Spleen (tissue), 7 donors: ENCODE data around the gene PTMA.

Source experiments
- POLR2A ChIP-seq, 3 donors: fragments of 450-650 bp; IDR thresholded peaks; one replicate each; pipeline ENCODE4 v1.5.1; 2017; ENCODE audit warnings: antibody characterized with exemption in 3 of 3, mild to moderate bottlenecking in 1 of 3
- POLR2AphosphoS5 ChIP-seq, 3 donors: sonication (generic); formaldehyde crosslinking; IDR thresholded peaks; one replicate each; pipeline ENCODE4 v1.5.1; 2017; ENCODE audit warnings: antibody characterized with exemption in 3 of 3
- TF ChIP-seq, protein P1 (sequence below), 11 experiments: fragments of 200-600 bp in 7 of 11; fragments of 450-650 bp in 4 of 11; sonication (generic) in 4 of 11; IDR thresholded peaks in 8 of 11; conservative IDR thresholded peaks in 3 of 11; 1 replicate in 7 of 11; 2 replicates in 4 of 11; pipeline versions ENCODE4 v1.4.0 to v1.8.0; 2016 to 2021; ENCODE audit warnings: antibody characterized with exemption in 11 of 11, inconsistent platforms in 4 of 11, mild to moderate bottlenecking in 1 of 11
- donor health status: DM: no; HTN: no; CAD: no; lungs with moderate emphysema.
- donor health status: DM: no; HTN: no; CAD: no.
- donor health status: DM: no; HTN: no; CAD: no.

DNA sequence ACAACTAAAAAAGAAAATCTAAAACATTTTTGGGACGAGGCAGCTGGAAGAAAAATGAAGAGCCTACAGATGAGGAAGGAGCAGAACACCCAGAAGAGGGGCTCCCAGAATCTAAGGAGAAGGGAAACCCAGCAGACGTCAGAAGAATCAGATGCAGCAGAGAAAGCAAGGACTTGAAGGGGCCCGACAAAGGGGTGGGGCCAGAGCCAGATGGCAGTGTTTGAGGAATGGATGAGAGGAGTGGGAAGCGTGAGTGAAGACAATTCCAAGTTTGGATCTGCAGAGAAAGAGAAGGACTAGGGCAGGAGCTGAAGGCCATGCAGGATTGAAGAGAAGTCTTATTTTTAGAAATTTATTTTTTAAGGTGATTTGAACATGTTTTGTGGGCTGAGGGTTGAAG lies 19.3 kb downstream of the PTMA start:
- TF ChIP-seq, protein P1, sequence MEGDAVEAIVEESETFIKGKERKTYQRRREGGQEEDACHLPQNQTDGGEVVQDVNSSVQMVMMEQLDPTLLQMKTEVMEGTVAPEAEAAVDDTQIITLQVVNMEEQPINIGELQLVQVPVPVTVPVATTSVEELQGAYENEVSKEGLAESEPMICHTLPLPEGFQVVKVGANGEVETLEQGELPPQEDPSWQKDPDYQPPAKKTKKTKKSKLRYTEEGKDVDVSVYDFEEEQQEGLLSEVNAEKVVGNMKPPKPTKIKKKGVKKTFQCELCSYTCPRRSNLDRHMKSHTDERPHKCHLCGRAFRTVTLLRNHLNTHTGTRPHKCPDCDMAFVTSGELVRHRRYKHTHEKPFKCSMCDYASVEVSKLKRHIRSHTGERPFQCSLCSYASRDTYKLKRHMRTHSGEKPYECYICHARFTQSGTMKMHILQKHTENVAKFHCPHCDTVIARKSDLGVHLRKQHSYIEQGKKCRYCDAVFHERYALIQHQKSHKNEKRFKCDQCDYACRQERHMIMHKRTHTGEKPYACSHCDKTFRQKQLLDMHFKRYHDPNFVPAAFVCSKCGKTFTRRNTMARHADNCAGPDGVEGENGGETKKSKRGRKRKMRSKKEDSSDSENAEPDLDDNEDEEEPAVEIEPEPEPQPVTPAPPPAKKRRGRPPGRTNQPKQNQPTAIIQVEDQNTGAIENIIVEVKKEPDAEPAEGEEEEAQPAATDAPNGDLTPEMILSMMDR (IDR thresholded peaks at IDR 0.05 in 8 of 11, conservative IDR thresholded peaks at IDR 0.05 in 3 of 11): no peak
- TF ChIP-seq POLR2AphosphoS5 (IDR thresholded peaks at IDR 0.05): no peak
- TF ChIP-seq POLR2A (IDR thresholded peaks at IDR 0.05): no peak
